Measurements from ENCODE around the gene LRPAP1. TPM values are rescaled to one million over a fixed set of nuclear protein-coding genes. Genes with fewer than 3 reads are reported as not detected.

Gene LRPAP1
- total RNA-seq, 1 experiment from 2014 or later = 109 TPM

GRCh38 chr4:3511187-3511586 lies 21.0 kb downstream of the LRPAP1 start:
- ChIA-PET RAD21 (ENCODE audit: low non-redundant PET in 1 of 2, low total read pairs in 2 of 2, uncharacterized antibody in 2 of 2, unreplicated experiment in 2 of 2) (no interaction called here), POLR2A (no interaction called here), CTCF (no interaction called here)
- no peaks in the 10 kb centered on the region for H3K9me3 ChIP-seq (ENCODE audit: control insufficient read depth in 1 of 2, insufficient read depth in 1 of 2, low read depth in 1 of 2, low read length in 2 of 2)
- ATAC-seq (no peak), DNase-seq (ENCODE audit: low read depth, low spot score) (no peak)
- no peaks in the 10 kb centered on the region for H3K9me2 ChIP-seq (ENCODE audit: insufficient read depth)
- intact Hi-C loops (cut with micrococcal nuclease) = no loop called here
- H3K4me3 ChIP-seq (replicated peaks in 1 of 2; ENCODE audit: low read depth in 1 of 2, low read length in 2 of 2) = no peak overlapping the region
- H3K4me2 ChIP-seq (ENCODE audit: low read length) = no peak overlapping the region
- no TSS peak for BruUV-seq (replicated peaks)
- H3K79me2 ChIP-seq (ENCODE audit: insufficient read depth, low read length) = peaks cover 24% of the 10 kb centered on the region
- no peaks in the 10 kb centered on the region for H4K20me1 ChIP-seq (ENCODE audit: insufficient read depth)
- TF ChIP-seq TCF7L2 (IDR thresholded peaks at IDR 0.05; ENCODE audit: borderline replicate concordance, extremely low read depth, insufficient read depth, insufficient read length) = no peak
- no peak for TF ChIP-seq SP1 (IDR thresholded peaks at IDR 0.05; ENCODE audit: low read depth)
- no peak for TF ChIP-seq POLR2AphosphoS5 (IDR thresholded peaks at IDR 0.05; ENCODE audit: low read depth, low read length)
- no peak for TF ChIP-seq FOSL1 (IDR thresholded peaks at IDR 0.05; ENCODE audit: low read depth)
- no peak for TF ChIP-seq CBX3 (IDR thresholded peaks at IDR 0.05; ENCODE audit: low read depth)
- no peak for TF ChIP-seq POLR2A (IDR thresholded peaks at IDR 0.05; ENCODE audit: borderline replicate concordance, extremely low read depth, insufficient read depth, insufficient read length)
- TF ChIP-seq, protein P1, sequence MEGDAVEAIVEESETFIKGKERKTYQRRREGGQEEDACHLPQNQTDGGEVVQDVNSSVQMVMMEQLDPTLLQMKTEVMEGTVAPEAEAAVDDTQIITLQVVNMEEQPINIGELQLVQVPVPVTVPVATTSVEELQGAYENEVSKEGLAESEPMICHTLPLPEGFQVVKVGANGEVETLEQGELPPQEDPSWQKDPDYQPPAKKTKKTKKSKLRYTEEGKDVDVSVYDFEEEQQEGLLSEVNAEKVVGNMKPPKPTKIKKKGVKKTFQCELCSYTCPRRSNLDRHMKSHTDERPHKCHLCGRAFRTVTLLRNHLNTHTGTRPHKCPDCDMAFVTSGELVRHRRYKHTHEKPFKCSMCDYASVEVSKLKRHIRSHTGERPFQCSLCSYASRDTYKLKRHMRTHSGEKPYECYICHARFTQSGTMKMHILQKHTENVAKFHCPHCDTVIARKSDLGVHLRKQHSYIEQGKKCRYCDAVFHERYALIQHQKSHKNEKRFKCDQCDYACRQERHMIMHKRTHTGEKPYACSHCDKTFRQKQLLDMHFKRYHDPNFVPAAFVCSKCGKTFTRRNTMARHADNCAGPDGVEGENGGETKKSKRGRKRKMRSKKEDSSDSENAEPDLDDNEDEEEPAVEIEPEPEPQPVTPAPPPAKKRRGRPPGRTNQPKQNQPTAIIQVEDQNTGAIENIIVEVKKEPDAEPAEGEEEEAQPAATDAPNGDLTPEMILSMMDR (IDR thresholded peaks at IDR 0.05 in 2 of 3, conservative IDR thresholded peaks at IDR 0.05 in 1 of 3; ENCODE audit: borderline replicate concordance in 1 of 3, insufficient read depth in 1 of 3, low read depth in 2 of 3, low read length in 2 of 3) = no peak
- no peak for TF ChIP-seq REST (IDR thresholded peaks at IDR 0.05; ENCODE audit: low read depth)
- H3K36me3 ChIP-seq (ENCODE audit: control insufficient read depth in 1 of 2, insufficient read depth in 2 of 2, low read length in 2 of 2) = peaks cover 25 to 49% of the 10 kb centered on the region in 2 experiments
- no peak overlapping the region for H3K27ac ChIP-seq (ENCODE audit: low read depth, low read length)
- no peaks in the 10 kb centered on the region for H3K27me3 ChIP-seq (ENCODE audit: insufficient read depth, low read length)
- H2AFZ ChIP-seq (ENCODE audit: low read depth, low read length, poor library complexity, severe bottlenecking) = no peak overlapping the region
- H3K9ac ChIP-seq (ENCODE audit: low read length) = no peak overlapping the region
- H3K4me1 ChIP-seq (ENCODE audit: control insufficient read depth in 1 of 2, insufficient read depth in 2 of 2, low read length in 2 of 2) = no peaks in the 10 kb centered on the region

Measured in HCT116 (cell line).